NOMO-1 treated with DMSO at 0.1 percent for 48 hours (cell line): ENCODE measurements around the gene BHLHE40.
"Not testable (repeated sequence)": the region's sequence is repeated elsewhere in the genome, so short reads cannot be mapped to it uniquely, and the experiment has no call there.

Source experiments
- DNase-seq: peaks from one replicate; lab custom pipeline; 2025; ENCODE audit not compliant: unreplicated experiment; lab: John Stamatoyannopoulos, UW

BHLHE40 gene

GRCh38 chr3:4959180-4959579, 20.1 kb upstream of the BHLHE40 start:
- DNase-seq: no peak

GRCh38 chr3:4961865-4962264, 17.4 kb upstream of the BHLHE40 start:
- not testable (repeated sequence) for DNase-seq

DNA sequence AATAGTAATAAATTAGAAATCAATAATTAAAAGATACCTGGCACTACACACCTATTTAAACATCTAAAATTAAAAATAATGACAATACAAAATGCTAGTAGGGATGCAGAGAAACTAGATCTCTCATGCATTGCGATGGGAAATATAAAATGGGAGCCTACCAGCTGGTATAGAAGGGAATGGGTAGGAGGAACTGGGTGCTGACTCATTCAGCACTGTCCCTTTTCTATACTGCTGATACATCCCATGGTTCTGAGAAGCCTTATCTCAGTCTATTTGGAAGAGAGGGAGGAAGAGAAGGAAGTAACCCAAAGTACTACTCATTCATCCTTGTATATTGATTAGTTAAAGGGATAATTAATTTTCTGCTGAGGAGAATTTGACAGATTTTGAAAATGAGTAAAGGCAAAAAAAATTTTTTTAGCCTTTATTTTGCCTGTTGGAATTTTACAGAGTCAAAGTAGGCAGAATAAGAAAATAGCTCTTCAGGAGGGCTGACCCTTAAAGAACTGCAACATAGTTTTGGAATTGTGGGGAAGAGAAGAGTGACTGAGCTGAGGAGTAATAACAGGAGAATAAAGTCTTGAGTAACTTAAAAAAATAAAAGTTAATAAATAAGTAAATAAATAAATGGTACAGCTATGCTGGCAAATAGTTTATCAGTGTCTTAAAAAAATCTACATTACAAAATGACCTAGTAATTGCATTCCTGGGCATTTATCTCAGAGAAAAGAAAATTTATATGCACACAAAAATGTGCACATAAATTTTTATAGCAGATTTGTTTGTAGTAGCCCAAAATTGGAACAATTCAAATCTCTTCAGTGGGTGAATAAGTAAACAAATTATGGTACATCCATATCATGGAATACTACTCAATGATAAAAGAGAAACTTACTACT, 15.3 kb upstream of the BHLHE40 start:
- DNase-seq: no peak

GRCh38 chr3:4966006-4966405, 13.2 kb upstream of the BHLHE40 start:
- not testable (repeated sequence) for DNase-seq

DNA sequence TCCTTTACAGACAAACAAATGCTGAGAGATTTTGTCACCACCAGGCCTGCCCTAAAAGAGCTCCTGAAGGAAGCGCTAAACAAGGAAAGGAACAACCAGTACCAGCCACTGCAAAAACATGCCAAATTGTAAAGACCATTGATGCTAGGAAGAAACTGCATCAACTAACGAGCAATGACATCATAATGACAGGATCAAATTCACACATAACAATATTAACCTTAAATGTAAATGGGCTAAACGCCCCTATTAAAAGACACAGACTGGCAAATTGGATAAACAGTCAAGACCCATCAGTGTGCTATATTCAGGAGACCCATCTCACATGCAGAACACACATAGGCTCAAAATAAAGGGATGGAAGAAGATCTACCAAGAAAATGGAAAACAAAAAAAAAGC, 11.6 kb upstream of the BHLHE40 start:
- not testable (repeated sequence) for DNase-seq

GRCh38 chr3:4971437-4971836, 7.8 kb upstream of the BHLHE40 start:
- DNase-seq: not testable (repeated sequence)

GRCh38 chr3:4971838-4972237, 7.4 kb upstream of the BHLHE40 start:
- no peak for DNase-seq

DNA sequence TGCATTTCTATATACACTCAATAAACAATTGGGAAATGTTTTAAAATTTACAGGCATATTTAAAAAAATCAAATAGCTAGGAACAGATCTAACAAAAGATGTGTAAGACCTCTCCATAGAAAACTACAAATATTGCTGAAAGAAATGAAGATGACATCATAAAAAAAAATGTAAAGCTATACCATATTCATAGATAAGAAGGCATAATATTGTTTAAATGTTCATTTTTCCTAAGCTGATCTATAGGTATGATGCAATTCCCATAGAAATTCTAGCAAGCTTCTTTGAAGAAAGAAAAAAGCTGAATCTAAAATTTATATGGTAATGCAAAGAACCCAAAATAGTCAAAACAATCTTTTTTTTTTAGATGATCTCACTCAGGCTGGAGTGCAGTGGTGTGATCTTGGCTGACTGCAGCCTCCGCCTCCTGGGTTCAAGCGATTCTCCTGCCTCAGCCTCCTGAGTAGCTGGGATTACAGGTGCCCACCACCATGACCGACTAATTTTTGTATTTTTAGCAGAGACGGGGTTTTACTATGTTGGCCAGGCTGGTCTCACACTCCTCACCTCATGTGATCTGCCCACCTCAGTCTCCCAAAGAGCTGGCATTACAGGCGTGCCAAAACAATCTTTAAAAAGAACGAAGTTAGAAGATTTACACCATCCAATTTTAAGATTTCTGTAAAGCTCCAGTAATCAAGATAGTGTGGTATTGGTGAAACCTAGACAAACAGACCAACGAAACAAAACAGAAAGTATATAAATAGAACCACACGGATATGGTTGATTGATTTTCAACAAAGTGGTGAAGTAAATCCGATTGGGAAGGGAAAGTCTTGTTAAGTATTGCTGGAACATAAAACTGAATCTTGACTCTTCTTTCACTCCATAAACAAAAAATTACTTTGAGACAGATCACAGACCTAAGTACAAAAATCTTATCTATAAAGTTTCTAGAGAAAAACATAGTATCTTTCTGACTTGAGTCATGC, 6.3 kb upstream of the BHLHE40 start:
- DNase-seq: no peak

DNA sequence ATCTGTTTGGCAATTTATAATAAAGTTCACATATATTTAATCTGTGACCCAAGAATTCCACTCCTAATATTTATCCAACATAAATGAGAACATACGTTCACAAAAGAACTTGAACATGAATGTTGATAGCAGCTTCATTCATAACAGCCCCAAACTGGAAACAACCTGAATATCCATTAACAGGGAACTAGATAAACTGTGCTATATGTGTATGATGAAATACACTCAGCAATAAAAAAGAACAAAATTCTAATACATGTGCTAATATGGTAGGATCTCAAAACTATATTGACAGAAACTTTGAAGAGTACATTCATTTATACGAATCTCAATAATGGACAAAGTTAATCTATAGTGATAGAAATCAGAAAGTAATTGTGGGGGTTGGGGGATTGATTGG, 5.1 kb upstream of the BHLHE40 start:
- no peak for DNase-seq

DNA sequence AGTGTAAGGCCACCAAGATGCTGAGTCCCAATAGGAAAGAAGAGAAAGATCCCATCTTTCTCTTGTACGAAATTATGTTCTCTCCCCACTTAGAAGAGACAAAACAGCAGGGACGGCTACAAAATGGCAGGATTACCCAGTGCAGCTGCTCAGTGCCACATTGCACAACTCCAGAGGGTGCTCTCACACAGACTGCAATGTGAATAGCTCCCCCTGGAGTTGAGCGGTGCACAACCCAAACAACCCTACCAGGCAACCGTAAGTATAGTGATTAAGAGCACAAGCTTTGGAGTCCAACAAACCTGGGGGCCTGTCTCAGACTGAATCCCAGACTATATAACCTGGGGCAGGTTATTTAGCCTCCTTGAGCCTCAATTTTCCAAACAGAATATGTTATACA, 3.1 kb upstream of the BHLHE40 start:
- peak; percentile 84 for DNase-seq

DNA sequence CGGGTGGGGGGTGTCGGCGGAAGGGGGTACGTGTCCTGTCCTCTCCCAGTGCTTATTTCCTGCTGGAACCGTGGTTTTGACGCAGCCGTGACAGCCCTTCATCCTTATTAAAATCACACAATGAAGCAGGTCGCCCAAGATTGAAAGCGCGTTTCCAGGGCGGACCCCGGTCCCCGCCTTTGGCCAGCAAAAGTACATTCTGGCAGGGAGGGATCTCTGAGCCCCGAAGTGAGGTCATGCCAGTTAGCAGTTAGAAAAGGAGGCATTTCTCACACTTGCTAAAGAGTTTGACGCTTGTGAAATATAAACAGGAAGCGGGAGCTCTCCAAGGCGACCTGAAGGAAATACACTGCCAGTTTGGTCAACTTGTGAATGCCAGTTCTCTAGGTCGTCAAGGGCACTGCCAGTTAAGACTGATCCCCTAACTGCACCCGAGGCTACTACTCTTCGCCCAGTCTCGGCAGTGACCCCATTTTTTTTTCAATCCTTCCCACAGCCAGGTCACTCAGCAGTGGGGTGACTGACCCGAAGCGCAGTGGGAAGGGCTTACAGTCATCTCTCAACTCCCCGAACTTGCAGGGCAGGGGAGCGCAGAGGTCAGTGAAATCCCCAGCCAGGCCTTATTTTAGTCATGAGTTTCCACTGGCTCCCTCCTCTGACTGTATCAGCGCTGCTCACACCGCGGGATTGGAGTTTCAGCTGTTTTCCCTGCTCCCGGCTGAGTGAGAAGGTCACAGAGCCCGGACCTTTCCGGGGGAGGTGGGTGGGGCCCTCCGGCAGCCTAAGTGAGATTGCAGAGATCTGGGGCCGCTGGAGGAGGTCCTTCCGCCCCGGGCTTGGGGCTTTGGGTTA, 2.0 kb upstream of the BHLHE40 start:
- peak; percentile 93 for DNase-seq

DNA sequence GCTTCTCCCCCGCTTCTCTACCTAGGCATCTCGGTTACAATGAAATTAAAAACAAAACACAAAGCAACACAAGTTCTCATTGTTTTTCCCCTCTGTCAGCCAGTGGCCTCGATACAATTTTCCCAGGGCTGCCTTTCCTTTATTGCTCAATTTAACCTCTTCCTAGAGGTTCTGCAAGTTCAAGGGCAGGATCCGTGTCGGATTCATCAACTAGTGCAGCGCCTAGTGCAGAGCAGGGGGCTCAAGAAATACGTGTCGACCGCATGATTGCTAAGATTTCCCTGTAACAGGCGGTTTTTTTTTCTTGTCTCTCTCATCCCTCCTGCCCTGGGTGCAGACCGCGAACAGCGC, 1.4 kb upstream of the BHLHE40 start:
- peak; percentile 79 for DNase-seq

DNA sequence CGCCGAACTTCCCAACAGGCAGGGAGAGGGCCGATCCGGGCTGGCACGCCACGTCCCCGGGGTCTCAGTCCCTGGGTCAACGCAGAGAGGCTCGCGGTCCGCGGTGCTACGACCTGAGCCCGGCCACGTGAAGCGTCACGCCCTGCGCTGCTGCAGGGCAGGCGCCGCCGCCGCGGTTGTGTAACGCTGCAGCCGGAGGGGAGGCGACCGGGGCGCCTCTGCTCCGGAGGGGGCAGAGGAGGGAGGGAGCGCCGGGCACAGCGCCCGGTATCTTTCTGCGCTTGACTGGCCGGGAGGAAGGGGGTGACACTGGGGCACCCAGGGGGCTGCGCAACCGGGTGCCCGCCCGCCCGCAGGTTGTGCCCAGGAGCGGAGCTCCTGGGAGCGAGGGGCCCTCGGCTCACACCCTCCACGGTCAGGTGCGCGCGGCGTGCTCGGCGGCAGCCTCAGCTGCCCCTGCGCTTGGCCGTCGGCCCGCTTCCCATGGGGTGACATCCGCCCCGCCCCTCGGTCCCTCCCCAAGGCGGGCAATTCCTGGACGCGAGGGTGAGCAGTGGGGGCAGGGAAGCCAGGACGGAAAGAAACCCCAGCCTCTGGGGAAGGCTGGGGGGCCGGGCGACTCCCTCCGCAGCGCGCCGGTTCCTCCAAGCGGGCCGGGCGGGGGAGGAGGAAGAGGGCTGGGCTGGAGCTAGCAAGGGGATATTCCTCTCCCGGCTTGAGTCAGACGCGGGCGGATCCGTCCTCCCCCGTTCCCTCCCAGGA, 852 bp upstream of the BHLHE40 start:
- DNase-seq: peak; percentile 93

- DNase-seq: peak; percentile 94
These were observed 240 bp upstream of the BHLHE40 start for GRCh38 chr3:4978966-4979427.

DNA sequence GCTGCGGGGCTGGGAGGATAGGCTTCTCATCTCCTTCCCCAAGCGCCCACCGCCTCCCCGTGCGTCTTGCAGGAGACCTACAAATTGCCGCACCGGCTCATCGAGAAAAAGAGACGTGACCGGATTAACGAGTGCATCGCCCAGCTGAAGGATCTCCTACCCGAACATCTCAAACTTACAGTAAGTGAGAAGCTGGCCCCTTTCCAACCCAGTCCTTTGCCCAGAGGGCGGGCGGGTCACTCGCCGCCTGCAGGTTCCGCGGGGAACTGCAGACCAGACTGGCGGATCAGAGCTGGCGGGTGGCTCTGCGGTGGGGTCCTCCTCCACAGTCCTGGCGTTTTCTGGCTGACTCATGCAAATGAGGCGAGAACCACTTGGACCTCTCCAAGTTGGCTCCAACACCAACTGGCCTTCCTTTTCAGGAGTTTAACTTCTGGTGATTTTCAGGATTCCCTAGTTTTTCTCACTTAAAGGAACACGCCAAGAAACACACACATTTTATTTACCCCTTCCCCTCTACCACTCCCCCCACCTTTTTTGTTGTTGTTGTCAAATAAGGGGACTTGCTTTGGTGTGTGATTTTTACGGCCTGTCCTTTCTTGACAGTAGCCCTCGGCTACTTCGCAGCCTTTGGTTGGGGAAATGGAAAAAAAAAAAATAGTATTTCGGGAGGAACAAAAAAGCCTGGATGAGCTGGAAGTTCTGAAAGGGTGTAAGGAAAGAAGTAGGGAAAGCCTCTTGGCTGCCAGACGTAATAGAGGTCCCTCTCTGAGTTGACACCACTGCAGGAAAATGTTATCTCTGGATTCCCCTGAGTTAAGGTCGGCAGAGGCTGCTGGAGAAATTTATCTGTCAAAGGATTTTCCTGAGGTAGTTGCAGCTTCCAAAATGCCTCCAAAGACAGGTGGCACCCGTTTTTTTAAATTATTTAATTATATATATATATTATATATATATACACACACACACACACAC, 1.3 kb downstream of the BHLHE40 start:
- DNase-seq: peak; percentile 80

- DNase-seq: peak; percentile 28
These were observed 2.0 kb downstream of the BHLHE40 start for GRCh38 chr3:4981294-4981664.

- peak; percentile 80 for DNase-seq
These were observed 2.6 kb downstream of the BHLHE40 start for GRCh38 chr3:4981665-4982494.
